HepG2 (cell line): ENCODE measurements around the gene CILP2. TPM values are rescaled to one million over a fixed set of nuclear protein-coding genes. Genes with fewer than 3 reads are reported as not detected.

ENCODE experiments used
- ATAC-seq: fragments of 200-7000 bp; cut with Tn5 transposase; 3 replicates; pipeline ENCODE4 v1.9.1; 2020; ENCODE audit warnings: mild to moderate bottlenecking, moderate library complexity
- BruUV-seq: library from RNA; stranded (reverse); fragments of 400-500 nt; replicated peaks from 2 replicates; lab custom pipeline; 2021; lab: Mats Ljungman, UMichigan
- CTCF ChIA-PET: fragments of 300-600 bp; formaldehyde crosslinking; extraction: SDS; loops from one replicate; lab custom pipeline; 2021; ENCODE audit warnings: low total read pairs, inconsistent platforms, low intra/inter-chr PET ratio; lab: Yijun Ruan, JAX
- POLR2A ChIA-PET: fragments of 350-600 bp; sonication (Branson Sonifier 250); formaldehyde crosslinking; loops from one replicate; lab custom pipeline; 2020; ENCODE audit warnings: antibody characterized with exemption, inconsistent platforms; lab: Yijun Ruan, JAX
- DNase-seq: peaks from one replicate; pipeline ENCODE4 v3.0.0-alpha.2; 2015; ENCODE audit warnings: low spot score
- FAIRE-seq: peaks from 3 replicates; lab custom pipeline; 2011; peaks lifted over from hg19 to GRCh38; lab: Jason Lieb, UNC
- H2AFZ ChIP-seq: one replicate; pipeline ENCODE4 v1.6.1; 2011; ENCODE audit warnings: low read length, inconsistent platforms
- H3K27ac ChIP-seq: fragments of 300-600 bp; 3 replicates; pipeline ENCODE4 v1.8.0; 2011; ENCODE audit warnings: mixed run types, mild to moderate bottlenecking, mixed read lengths, low read length, inconsistent platforms; ENCODE audit not compliant: insufficient read depth; ENCODE audit errors: extremely low read length
- H3K27me3 ChIP-seq, 2 experiments: fragments of 200-600 bp in 1 of 2; 2 replicates in 1 of 2; 3 replicates in 1 of 2; pipeline versions ENCODE4 v1.6.0 to v1.8.0; 2011; ENCODE audit warnings: low read length in 2 of 2, mild to moderate bottlenecking in 2 of 2, moderate library complexity in 2 of 2, inconsistent platforms in 1 of 2; ENCODE audit not compliant: insufficient read depth in 2 of 2, control insufficient read depth in 1 of 2
- H3K36me3 ChIP-seq, 2 experiments: fragments of 200-600 bp in 1 of 2; replicated peaks in 1 of 2; 2 replicates in 1 of 2; 3 replicates in 1 of 2; pipeline versions ENCODE4 v1.5.1 to v1.8.0; 2011; ENCODE audit warnings: low read length in 2 of 2, inconsistent platforms in 1 of 2; ENCODE audit not compliant: insufficient read depth in 2 of 2, control insufficient read depth in 1 of 2
- H3K4me1 ChIP-seq: 2 replicates; pipeline ENCODE4 v1.5.1; 2012; ENCODE audit warnings: low read length, inconsistent platforms; ENCODE audit not compliant: insufficient read depth
- H3K4me2 ChIP-seq: 2 replicates; pipeline ENCODE4 v1.6.0; 2011; ENCODE audit warnings: low read depth, low read length, inconsistent platforms
- H3K4me3 ChIP-seq, 3 experiments: fragments of 200-600 bp in 1 of 3; sonication (generic), shearing (Covaris generic) in 1 of 3; replicated peaks in 1 of 3; 2 replicates each; pipeline ENCODE4 v1.5.1; 2011 to 2016; ENCODE audit warnings: low read length in 3 of 3, inconsistent platforms in 2 of 3, low read depth in 2 of 3, mild to moderate bottlenecking in 2 of 3, control low read depth in 1 of 3, mixed read lengths in 1 of 3; ENCODE audit not compliant: insufficient read depth in 1 of 3
- H3K79me2 ChIP-seq: one replicate; pipeline ENCODE4 v1.6.1; 2011; ENCODE audit warnings: low read length, inconsistent platforms; ENCODE audit not compliant: insufficient read depth
- H3K9ac ChIP-seq: 2 replicates; pipeline ENCODE4 v1.6.0; 2011; ENCODE audit warnings: mild to moderate bottlenecking, low read depth, low read length, inconsistent platforms; ENCODE audit not compliant: insufficient read depth
- H3K9me3 ChIP-seq: 2 replicates; pipeline ENCODE4 v1.5.1; 2012; ENCODE audit warnings: mild to moderate bottlenecking, low read length
- H4K20me1 ChIP-seq: 2 replicates; pipeline ENCODE4 v1.6.0; 2011; ENCODE audit warnings: inconsistent platforms, mild to moderate bottlenecking, low read length, moderate library complexity; ENCODE audit not compliant: insufficient read depth
- ATF5 ChIP-seq: sonication (generic); formaldehyde crosslinking; IDR thresholded peaks from 2 replicates; pipeline ENCODE4 v1.4.0; 2020; ENCODE audit warnings: mild to moderate bottlenecking, low read depth, missing genetic modification reagents
- CREB1 ChIP-seq, 2 experiments: fragments of 450-650 bp in 1 of 2; IDR thresholded peaks; 2 replicates each; pipeline ENCODE4 v1.6.1; 2016 to 2017; ENCODE audit warnings: control low read depth in 1 of 2, mild to moderate bottlenecking in 1 of 2, missing compliant biosample characterization in 1 of 2, missing genetic modification characterization in 1 of 2
- HNF4A ChIP-seq: sonication (generic); formaldehyde crosslinking; IDR thresholded peaks from 2 replicates; pipeline ENCODE4 v1.4.0; 2020; ENCODE audit warnings: missing genetic modification reagents
- HNRNPL ChIP-seq: fragments of 200-400 bp; formaldehyde crosslinking; IDR thresholded peaks from 2 replicates; pipeline ENCODE4 v1.6.1; 2017; ENCODE audit warnings: mild to moderate bottlenecking, low read depth, low read length
- MAZ ChIP-seq, 2 experiments: sonication (generic) in 1 of 2; formaldehyde crosslinking in 1 of 2; IDR thresholded peaks; 2 replicates each; pipeline versions ENCODE4 v1.5.0 to v1.6.1; 2012 to 2020; ENCODE audit warnings: low read depth in 2 of 2, mild to moderate bottlenecking in 2 of 2, borderline replicate concordance in 1 of 2, improper control_type of control experiment in 1 of 2, low read length in 1 of 2, missing genetic modification reagents in 1 of 2, moderate library complexity in 1 of 2
- POLR2A ChIP-seq, 2 experiments: IDR thresholded peaks; 2 replicates each; pipeline ENCODE4 v1.6.1; 2011; ENCODE audit warnings: low read depth in 2 of 2, low read length in 2 of 2, mild to moderate bottlenecking in 1 of 2, moderate library complexity in 1 of 2; ENCODE audit not compliant: insufficient read depth in 1 of 2
- SALL1 ChIP-seq: sonication (generic); formaldehyde crosslinking; IDR thresholded peaks from 2 replicates; pipeline ENCODE4 v1.8.0; 2022; ENCODE audit warnings: mild to moderate bottlenecking, missing genetic modification reagents
- ZNF317 ChIP-seq: sonication (generic); formaldehyde crosslinking; IDR thresholded peaks from 2 replicates; pipeline ENCODE4 v1.5.0; 2020; ENCODE audit warnings: mild to moderate bottlenecking, missing genetic modification reagents
- ZNF333 ChIP-seq: sonication (generic); formaldehyde crosslinking; IDR thresholded peaks from 2 replicates; pipeline ENCODE4 v1.4.0; 2020; ENCODE audit warnings: mild to moderate bottlenecking, missing genetic modification reagents, borderline replicate concordance
- WGBS: methylation state at CpG from one replicate; pipeline ENCODE4 v1.1.6; 2017; ENCODE audit warnings: low lambda C conversion rate; 5-methylcytosine and 5-hydroxymethylcytosine counted together
- in situ Hi-C: cut with HindIII; loops from 2 replicates; pipeline ENCODE4 v1.10.0; 2017; ENCODE audit warnings: low pct_unique_long_range_greater_than_20kb; ENCODE audit not compliant: extremely low pct_ligation_motif_present
- intact Hi-C: fragments of 100-400 bp; cut with micrococcal nuclease; formaldehyde crosslinking; loops from one replicate; pipeline ENCODE4 v1.10.0; 2022; ENCODE audit not compliant: unreplicated experiment
- polyA plus RNA-seq, 8 experiments: library from polyadenylated mRNA; depleted of rRNA in 3 of 8; stranded (reverse) in 7 of 8; unstranded in 1 of 8; fragments of >200 nt; fragmentation: Illumina TruSeq in 4 of 8; extraction: Trizol in 4 of 8; gene quantifications; 2 replicates each; pipeline versions ENCODE4 v1.2.1 to v1.2.3, GENCODE V29; 2011 to 2016; ENCODE audit warnings: low read depth in 4 of 8, missing spikeins in 1 of 8, mixed read lengths in 1 of 8; ENCODE audit not compliant: insufficient read depth in 1 of 8
- total RNA-seq, 5 experiments: library from RNA; depleted of rRNA; stranded (reverse); fragments of >200 nt; fragmentation: Illumina TruSeq; extraction: Trizol; gene quantifications; 2 replicates each; pipeline ENCODE4 v1.2.3, GENCODE V29; 2016; ENCODE audit warnings: low read depth in 1 of 5
- TF ChIP-seq, protein P1 (sequence below): sonication (generic); formaldehyde crosslinking; IDR thresholded peaks from 2 replicates; pipeline ENCODE4 v1.4.0; 2020; ENCODE audit warnings: missing genetic modification reagents

Gene CILP2
- total and polyA plus RNA-seq, 2 of the 13 experiments (the other 11 are each of a cell fraction or from before 2014, with no cell fraction given), result 0.09 to 0.37 TPM

GRCh38 chr19:19561946-19562664, 24.0 kb downstream of the CILP2 start:
- H3K4me2 ChIP-seq, result peak overlapping the region; percentile 55; the same call in 1 of the 2 replicates
- no TSS peak for BruUV-seq
- H3K4me3 ChIP-seq, result no peak overlapping the region; a peak in 1 of 6 replicates
- no peak for DNase-seq
- peaks cover 4 to 11% of the 10 kb centered on the region in 2 experiments; a peak in 3 of 5 replicates for H3K27me3 ChIP-seq
- no peak overlapping the region for H3K9ac ChIP-seq
- no peak for FAIRE-seq
- whole genome bisulfite sequencing, result 76% methylated on average over 19 of the region's 26 CpGs
- intact Hi-C loops, result no loop called here
- H3K36me3 ChIP-seq, result no peaks in the 10 kb centered on the region
- ATAC-seq, result no peak
- no peaks in the 10 kb centered on the region for H3K9me3 ChIP-seq
- H3K4me1 ChIP-seq, result peaks cover 24% of the 10 kb centered on the region
- ChIA-PET CTCF (interaction anchor here (0.7 kb wide), 1 partner anchor 82 kb away, joined by 3 read pairs; no protein-coding TSS in a partner anchor), POLR2A (no interaction called here)
- H2AFZ ChIP-seq, result no peak overlapping the region
- H4K20me1 ChIP-seq, result no peaks in the 10 kb centered on the region
- H3K79me2 ChIP-seq, result no peaks in the 10 kb centered on the region
- in situ Hi-C loops, result loop anchor here (25.0 kb wide), 1 partner anchor 1000 kb away; the partner anchor contains the start of gene ZNF737
- TF ChIP-seq HNRNPL, result 0 out of 2 replicates have a peak, but pooled peaks have one; percentile 1
- 0 out of 2 replicates have a peak, but pooled peaks have one; percentile 15 for TF ChIP-seq CREB1 (IDR thresholded peaks at IDR 0.05)
- TF ChIP-seq CREB1 (CRISPR knock-in tag; IDR thresholded peaks at IDR 0.05), result no peak
- TF ChIP-seq ATF5 (CRISPR knock-in tag), result no peak
- TF ChIP-seq, all 625 proteins: peak for 2
- H3K27ac ChIP-seq, result no peak overlapping the region

GRCh38 chr19:19562665-19563347, 24.7 kb downstream of the CILP2 start:
- H3K79me2 ChIP-seq, result no peaks in the 10 kb centered on the region
- intact Hi-C loops (no loop called here), in situ Hi-C loops (loop anchor here (25.0 kb wide), 1 partner anchor 999 kb away; the partner anchor contains the start of gene ZNF737)
- peak overlapping the region in 1 of 3 experiments; percentile 35; a peak in 1 of 6 replicates for H3K4me3 ChIP-seq
- no peak overlapping the region for H3K9ac ChIP-seq
- no peaks in the 10 kb centered on the region for H3K36me3 ChIP-seq
- ATAC-seq (peak; percentile 72), DNase-seq (no peak), FAIRE-seq (no peak)
- H4K20me1 ChIP-seq, result no peaks in the 10 kb centered on the region
- no TSS peak for BruUV-seq
- no peak overlapping the region for H2AFZ ChIP-seq
- H3K4me1 ChIP-seq, result peaks cover 24% of the 10 kb centered on the region
- H3K9me3 ChIP-seq, result no peaks in the 10 kb centered on the region
- POLR2A ChIA-PET, result no interaction called here
- peak overlapping the region; percentile 55 for H3K4me2 ChIP-seq
- no peak overlapping the region for H3K27ac ChIP-seq
- no CpG with 5 or more reads among the region's 17 CpGs for WGBS
- CTCF ChIA-PET, result interaction anchor here (0.7 kb wide), 1 partner anchor 81 kb away, joined by 3 read pairs; no protein-coding TSS in a partner anchor
- H3K27me3 ChIP-seq, result peaks cover 4 to 11% of the 10 kb centered on the region in 2 experiments; a peak in 3 of 5 replicates
- TF ChIP-seq ZNF317 (CRISPR knock-in tag) (no peak), POLR2A (IDR thresholded peaks at IDR 0.05; ENCODE audit: insufficient read depth in 1 of 2, low read depth in 2 of 2, low read length in 2 of 2) (no peak), SALL1 (CRISPR knock-in tag) (peak; percentile 31; the same call in 1 of the 2 replicates), MAZ (IDR thresholded peaks at IDR 0.05; ENCODE audit: borderline replicate concordance, low read depth, low read length) (no peak), MAZ (CRISPR knock-in tag; IDR thresholded peaks at IDR 0.05; ENCODE audit: low read depth) (0 out of 2 replicates have a peak, but pooled peaks have one; percentile 34), HNF4A (peak; percentile 60), ZNF333 (CRISPR knock-in tag) (peak; percentile 55; the same call in 1 of the 2 replicates)
- TF ChIP-seq, protein P1, sequence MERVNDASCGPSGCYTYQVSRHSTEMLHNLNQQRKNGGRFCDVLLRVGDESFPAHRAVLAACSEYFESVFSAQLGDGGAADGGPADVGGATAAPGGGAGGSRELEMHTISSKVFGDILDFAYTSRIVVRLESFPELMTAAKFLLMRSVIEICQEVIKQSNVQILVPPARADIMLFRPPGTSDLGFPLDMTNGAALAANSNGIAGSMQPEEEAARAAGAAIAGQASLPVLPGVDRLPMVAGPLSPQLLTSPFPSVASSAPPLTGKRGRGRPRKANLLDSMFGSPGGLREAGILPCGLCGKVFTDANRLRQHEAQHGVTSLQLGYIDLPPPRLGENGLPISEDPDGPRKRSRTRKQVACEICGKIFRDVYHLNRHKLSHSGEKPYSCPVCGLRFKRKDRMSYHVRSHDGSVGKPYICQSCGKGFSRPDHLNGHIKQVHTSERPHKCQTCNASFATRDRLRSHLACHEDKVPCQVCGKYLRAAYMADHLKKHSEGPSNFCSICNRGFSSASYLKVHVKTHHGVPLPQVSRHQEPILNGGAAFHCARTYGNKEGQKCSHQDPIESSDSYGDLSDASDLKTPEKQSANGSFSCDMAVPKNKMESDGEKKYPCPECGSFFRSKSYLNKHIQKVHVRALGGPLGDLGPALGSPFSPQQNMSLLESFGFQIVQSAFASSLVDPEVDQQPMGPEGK (CRISPR knock-in tag), result peak; percentile 30; the same call in 1 of the 2 replicates
